Left ventricle myocardium inferior (tissue), 1 donor: ENCODE results near the gene GLI2. TPM values are rescaled to one million over a fixed set of nuclear protein-coding genes. Genes with fewer than 3 reads are reported as not detected.

Source experiments
- DNase-seq: peaks from one replicate; pipeline ENCODE4 v3.0.0-alpha.2; 2020
- H3K27ac ChIP-seq: fragments of 200-600 bp; replicated peaks from 2 replicates; pipeline ENCODE4 v1.8.0; 2021
- H3K27me3 ChIP-seq: fragments of 200-600 bp; 2 replicates; pipeline ENCODE4 v1.8.0; 2021; ENCODE audit warnings: low read depth
- H3K36me3 ChIP-seq: fragments of 200-600 bp; 2 replicates; pipeline ENCODE4 v1.8.0; 2021
- H3K4me1 ChIP-seq: fragments of 200-600 bp; 2 replicates; pipeline ENCODE4 v1.8.0; 2021
- H3K4me3 ChIP-seq: fragments of 200-600 bp; 2 replicates; pipeline ENCODE4 v1.8.0; 2021; ENCODE audit warnings: mild to moderate bottlenecking, moderate library complexity
- H3K9me3 ChIP-seq: fragments of 200-600 bp; replicated peaks from 2 replicates; pipeline ENCODE4 v1.8.0; 2021
- CTCF ChIP-seq: fragments of 200-600 bp; IDR thresholded peaks from 2 replicates; pipeline ENCODE4 v1.8.0; 2021; ENCODE audit warnings: antibody characterized with exemption, mild to moderate bottlenecking, borderline replicate concordance
- intact Hi-C: fragments of 100-400 bp; cut with micrococcal nuclease; formaldehyde crosslinking; loops from one replicate; pipeline ENCODE4 v1.11.0; 2022
- total RNA-seq: library from RNA; stranded (reverse); fragmentation: NEBNext Ultra II Directional; extraction: Animal tissue kit (Norgen Biotek cat#: 25700); gene quantifications from one replicate; pipeline ENCODE4 v1.2.1, GENCODE V29; 2021
- donor health status: DM: no; HTN: yes; CAD: no; lungs with severe emphysema.

GLI2 gene
- total RNA-seq, 1 donor from 2014 or later, result 2.4 TPM

GRCh38 chr2:120766470-120767351 is 31.0 kb downstream of the GLI2 start:
- Histone ChIP-seq H3K36me3 (no peaks in the 10 kb centered on the region), H3K9me3 (no peaks in the 10 kb centered on the region), H3K4me3 (no peak overlapping the region), H3K4me1 (peaks cover 24% of the 10 kb centered on the region), H3K27me3 (no peaks in the 10 kb centered on the region), H3K27ac (peak overlapping the region; percentile 82)
- no peak for TF ChIP-seq CTCF
- intact Hi-C loops, result no loop called here
- DNase-seq, result no peak

- intact Hi-C loops, result no loop called here
- Histone ChIP-seq H3K4me1 (peaks cover 24% of the 10 kb centered on the region), H3K27ac (no peak overlapping the region), H3K36me3 (no peaks in the 10 kb centered on the region), H3K9me3 (no peaks in the 10 kb centered on the region), H3K4me3 (no peak overlapping the region), H3K27me3 (no peaks in the 10 kb centered on the region)
- TF ChIP-seq CTCF, result no peak
- peak; percentile 1 for DNase-seq
Observed at GRCh38 chr2:120767486-120768005, 31.9 kb downstream of the GLI2 start.

- DNase-seq, result peak; percentile 8
- H3K36me3 ChIP-seq, result no peaks in the 10 kb centered on the region
- TF ChIP-seq CTCF, result no peak
- peaks cover 24% of the 10 kb centered on the region for H3K4me1 ChIP-seq
- intact Hi-C loops, result no loop called here
- H3K27ac ChIP-seq, result no peak overlapping the region
- H3K4me3 ChIP-seq, result no peak overlapping the region
- no peaks in the 10 kb centered on the region for H3K27me3 ChIP-seq
- no peaks in the 10 kb centered on the region for H3K9me3 ChIP-seq
Observed at GRCh38 chr2:120768112-120769048, 32.7 kb downstream of the GLI2 start.

- Histone ChIP-seq H3K27me3 (no peaks in the 10 kb centered on the region), H3K4me3 (no peak overlapping the region), H3K4me1 (peaks cover 18% of the 10 kb centered on the region), H3K9me3 (no peaks in the 10 kb centered on the region), H3K27ac (no peak overlapping the region), H3K36me3 (no peaks in the 10 kb centered on the region)
- intact Hi-C loops, result no loop called here
- TF ChIP-seq CTCF, result no peak
- peak; percentile 5 for DNase-seq
Observed at GRCh38 chr2:120769076-120769786, 33.6 kb downstream of the GLI2 start.

- no peaks in the 10 kb centered on the region for H3K36me3 ChIP-seq
- H3K4me3 ChIP-seq, result no peak overlapping the region
- no peak for TF ChIP-seq CTCF
- intact Hi-C loops, result no loop called here
- no peaks in the 10 kb centered on the region for H3K27me3 ChIP-seq
- DNase-seq, result peak; percentile 2
- no peaks in the 10 kb centered on the region for H3K9me3 ChIP-seq
- no peak overlapping the region for H3K27ac ChIP-seq
- H3K4me1 ChIP-seq, result peaks cover 13% of the 10 kb centered on the region
Observed at GRCh38 chr2:120769787-120770120, 34.1 kb downstream of the GLI2 start.
